Mesothelial cell of epicardium (in vitro differentiated cells): ENCODE data around the gene GLE1. TPM values are rescaled to one million over a fixed set of nuclear protein-coding genes. Genes with fewer than 3 reads are reported as not detected.

ENCODE experiments used
- DNase-seq, 2 experiments: peaks; one replicate each; pipeline ENCODE4 v3.0.0; 2021; ENCODE audit warnings: low spot score in 2 of 2; ENCODE audit not compliant: unreplicated experiment in 2 of 2
- H3K27ac Mint-ChIP-seq: 2 replicates; pipeline ENCODE4 v1.8.0; 2021; ENCODE audit warnings: mixed read lengths
- H3K27me3 Mint-ChIP-seq: 2 replicates; pipeline ENCODE4 v1.8.0; 2021; ENCODE audit warnings: low read depth, mixed read lengths
- H3K36me3 Mint-ChIP-seq: 2 replicates; pipeline ENCODE4 v1.8.0; 2021; ENCODE audit warnings: mixed read lengths
- H3K4me1 Mint-ChIP-seq: 2 replicates; pipeline ENCODE4 v1.8.0; 2021; ENCODE audit warnings: mixed read lengths
- H3K4me3 Mint-ChIP-seq: 2 replicates; pipeline ENCODE4 v1.8.0; 2021; ENCODE audit warnings: mild to moderate bottlenecking, moderate library complexity, mixed read lengths
- H3K9me3 Mint-ChIP-seq: 2 replicates; pipeline ENCODE4 v1.8.0; 2021; ENCODE audit warnings: mixed read lengths
- total RNA-seq: library from RNA; stranded (reverse); gene quantifications from 3 replicates; pipeline ENCODE4 v1.2.1, GENCODE V29; 2021
- TF ChIP-seq, protein P1 (sequence below): fragments of 200-600 bp; sonication (generic); IDR thresholded peaks from one replicate; pipeline ENCODE4 v1.5.0; 2021; ENCODE audit warnings: antibody characterized with exemption; ENCODE audit not compliant: unreplicated experiment

Gene GLE1
- total RNA-seq, 1 donor from 2014 or later = 15.6 TPM

DNA sequence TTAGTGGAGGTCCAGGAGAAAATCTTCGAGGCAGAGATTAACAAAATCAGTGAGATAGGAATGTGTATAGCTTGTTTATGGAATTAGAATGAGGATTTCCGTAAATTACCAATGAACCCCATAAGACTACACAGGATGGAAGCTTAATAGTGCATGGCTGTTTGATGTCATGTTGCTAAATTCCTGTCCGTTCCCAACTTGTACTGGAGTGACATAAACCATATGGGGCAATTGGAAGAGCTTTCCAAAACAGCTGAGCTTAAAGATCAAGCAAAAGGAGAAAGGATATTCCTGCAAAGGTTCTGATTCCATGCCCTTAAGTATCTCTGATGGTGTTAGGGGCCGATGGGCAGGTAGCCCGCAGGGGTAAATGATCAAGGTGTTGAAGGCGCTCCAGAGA, 17.4 kb downstream of the GLE1 start:
- no peak for DNase-seq
- Mint-ChIP-seq H3K9me3 (peaks cover 7% of the 10 kb centered on the region), H3K4me1 (peaks cover 2% of the 10 kb centered on the region), H3K27me3 (no peaks in the 10 kb centered on the region), H3K4me3 (no peak overlapping the region), H3K36me3 (peaks cover 46% of the 10 kb centered on the region), H3K27ac (no peak overlapping the region)
- TF ChIP-seq, protein P1, sequence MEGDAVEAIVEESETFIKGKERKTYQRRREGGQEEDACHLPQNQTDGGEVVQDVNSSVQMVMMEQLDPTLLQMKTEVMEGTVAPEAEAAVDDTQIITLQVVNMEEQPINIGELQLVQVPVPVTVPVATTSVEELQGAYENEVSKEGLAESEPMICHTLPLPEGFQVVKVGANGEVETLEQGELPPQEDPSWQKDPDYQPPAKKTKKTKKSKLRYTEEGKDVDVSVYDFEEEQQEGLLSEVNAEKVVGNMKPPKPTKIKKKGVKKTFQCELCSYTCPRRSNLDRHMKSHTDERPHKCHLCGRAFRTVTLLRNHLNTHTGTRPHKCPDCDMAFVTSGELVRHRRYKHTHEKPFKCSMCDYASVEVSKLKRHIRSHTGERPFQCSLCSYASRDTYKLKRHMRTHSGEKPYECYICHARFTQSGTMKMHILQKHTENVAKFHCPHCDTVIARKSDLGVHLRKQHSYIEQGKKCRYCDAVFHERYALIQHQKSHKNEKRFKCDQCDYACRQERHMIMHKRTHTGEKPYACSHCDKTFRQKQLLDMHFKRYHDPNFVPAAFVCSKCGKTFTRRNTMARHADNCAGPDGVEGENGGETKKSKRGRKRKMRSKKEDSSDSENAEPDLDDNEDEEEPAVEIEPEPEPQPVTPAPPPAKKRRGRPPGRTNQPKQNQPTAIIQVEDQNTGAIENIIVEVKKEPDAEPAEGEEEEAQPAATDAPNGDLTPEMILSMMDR = no peak

GRCh38 chr9:128523199-128523925, 18.8 kb downstream of the GLE1 start:
- peak overlapping the region; percentile 62 for H3K27ac Mint-ChIP-seq
- DNase-seq = peak in 1 of 2 experiments; percentile 45
- H3K9me3 Mint-ChIP-seq = peaks cover 7% of the 10 kb centered on the region
- no peak overlapping the region for H3K4me3 Mint-ChIP-seq
- no peaks in the 10 kb centered on the region for H3K27me3 Mint-ChIP-seq
- TF ChIP-seq, protein P1 = no peak
- H3K4me1 Mint-ChIP-seq = peaks cover 2% of the 10 kb centered on the region
- peaks cover 36% of the 10 kb centered on the region for H3K36me3 Mint-ChIP-seq

GRCh38 chr9:128526720-128527119, 22.2 kb downstream of the GLE1 start:
- H3K27me3 Mint-ChIP-seq = no peaks in the 10 kb centered on the region
- H3K9me3 Mint-ChIP-seq = no peaks in the 10 kb centered on the region
- TF ChIP-seq, protein P1 = no peak
- DNase-seq = no peak
- H3K4me1 Mint-ChIP-seq = peaks cover 2% of the 10 kb centered on the region
- no peak overlapping the region for H3K4me3 Mint-ChIP-seq
- no peak overlapping the region for H3K27ac Mint-ChIP-seq
- H3K36me3 Mint-ChIP-seq = peaks cover 24% of the 10 kb centered on the region

- H3K9me3 Mint-ChIP-seq = no peaks in the 10 kb centered on the region
- H3K27me3 Mint-ChIP-seq = no peaks in the 10 kb centered on the region
- no peak overlapping the region for H3K4me3 Mint-ChIP-seq
- TF ChIP-seq, protein P1 = no peak
- H3K27ac Mint-ChIP-seq = no peak overlapping the region
- DNase-seq = no peak
- H3K36me3 Mint-ChIP-seq = peaks cover 31% of the 10 kb centered on the region
- H3K4me1 Mint-ChIP-seq = no peaks in the 10 kb centered on the region
These were observed 24.1 kb downstream of the GLE1 start for GRCh38 chr9:128528445-128529160.

DNA sequence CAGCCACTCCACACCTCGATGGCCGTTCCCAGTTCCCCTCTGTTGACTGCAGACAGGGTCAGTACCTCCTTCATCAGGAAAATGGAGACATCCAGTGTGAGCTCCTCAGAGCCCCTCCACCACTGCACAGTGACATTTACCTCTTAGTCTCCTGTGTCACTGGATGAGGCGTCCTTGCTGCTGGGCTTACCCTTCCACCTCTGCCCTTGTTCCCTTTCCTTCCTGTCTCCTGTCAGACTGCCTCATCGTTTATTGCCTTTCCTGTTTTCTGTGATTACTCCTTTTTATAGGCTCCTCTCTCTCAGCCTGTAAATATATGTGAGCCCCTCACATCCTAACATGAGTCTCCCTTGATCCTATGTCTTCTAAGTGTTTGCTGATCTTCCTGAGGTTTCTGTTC, 24.7 kb downstream of the GLE1 start:
- H3K36me3 Mint-ChIP-seq = peaks cover 35% of the 10 kb centered on the region

More for the DNA sequence above, 24.7 kb downstream of the GLE1 start:
- no peaks in the 10 kb centered on the region for H3K9me3 Mint-ChIP-seq
- H3K4me1 Mint-ChIP-seq = no peaks in the 10 kb centered on the region
- DNase-seq = no peak
- H3K27me3 Mint-ChIP-seq = no peaks in the 10 kb centered on the region
- TF ChIP-seq, protein P1 = no peak
- H3K4me3 Mint-ChIP-seq = no peak overlapping the region
- no peak overlapping the region for H3K27ac Mint-ChIP-seq
